Loucy (cell line): ENCODE data around the gene TRMT10C.
"Not testable (repeated sequence)": the region's sequence is repeated elsewhere in the genome, so short reads cannot be mapped to it uniquely, and the experiment has no call there.

Source experiments
- CTCF ChIP-seq: fragments of 200-600 bp; sonication (generic); conservative IDR thresholded peaks from 2 replicates; pipeline ENCODE4 v1.5.1; 2014; ENCODE audit warnings: mild to moderate bottlenecking, antibody characterized with exemption, low read length
- EZH2phosphoT487 ChIP-seq: fragments of 200-600 bp; IDR thresholded peaks from 2 replicates; pipeline ENCODE4 v1.6.1; 2018; ENCODE audit warnings: antibody characterized with exemption, mild to moderate bottlenecking, moderate library complexity, borderline replicate concordance

DNA sequence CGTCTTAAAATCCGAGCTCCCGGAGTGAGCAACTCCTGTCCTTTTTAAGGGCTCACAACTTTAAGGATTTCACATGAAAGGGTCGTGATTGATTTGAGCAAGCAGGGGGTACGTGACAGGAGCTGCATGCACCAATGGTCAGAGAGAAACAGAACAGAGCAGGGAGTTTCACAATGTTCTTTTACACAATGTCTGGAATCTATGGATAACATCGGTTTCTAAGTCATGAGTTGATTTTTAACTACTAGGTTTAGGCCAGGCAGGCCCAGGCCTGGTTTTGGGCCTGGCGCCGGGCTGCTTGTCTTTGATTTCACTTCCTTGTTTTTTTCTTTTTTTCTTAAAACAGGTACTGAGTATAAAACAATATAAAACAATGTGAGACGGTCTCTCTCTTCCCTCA is 51.3 kb downstream of the TRMT10C start:
- not testable (repeated sequence) for TF ChIP-seq CTCF, EZH2phosphoT487
